ENCODE measurements around the gene CD209. TPM values are rescaled to one million over a fixed set of nuclear protein-coding genes. Genes with fewer than 3 reads are reported as not detected.

CD209 gene
- total RNA-seq, 4 donors from 2014 or later, result 4.0 to 13.1 (median 8.4) TPM

- intact Hi-C loops (cut with DNase I), result no loop called here
- Histone ChIP-seq H3K27ac (replicated peaks in 1 of 4) (no peak within 1 kb of the TSS), H3K4me1 (peaks cover 0 to 10% (median 5%) of the 10 kb centered on the region in 4 donors), H3K4me3 (no peak within 1 kb of the TSS), H3K27me3 (peaks cover 0 to 78% (median 22%) of the 10 kb centered on the region in 4 donors), H3K36me3 (no peaks in the 10 kb centered on the region), H3K9me3 (no peaks in the 10 kb centered on the region)
- DNase-seq (ENCODE audit: extremely low spot score), result no peak
- WGBS, result 61% methylated on average over 9 of the region's 9 CpGs
- TF ChIP-seq CTCF (IDR thresholded peaks at IDR 0.05), result no peak
- no peak for TF ChIP-seq POLR2A (IDR thresholded peaks at IDR 0.05; ENCODE audit: low read depth)
- no peak for TF ChIP-seq EP300 (IDR thresholded peaks at IDR 0.05)
- TF ChIP-seq POLR2AphosphoS5 (IDR thresholded peaks at IDR 0.05), result no peak
Observed at GRCh38 chr19:7732045-7732444, 15.3 kb downstream of the CD209 start, which contains the start of gene CLEC4G. Gene CLEC4G, minus strand, starts transcription at chr19:7732110. Its CDS starts 8 bp downstream, at chr19:7732102.

- intact Hi-C loops (cut with DNase I), result no loop called here
- H3K4me1 ChIP-seq, result peaks cover 0 to 10% (median 5%) of the 10 kb centered on the region in 4 donors
- TF ChIP-seq POLR2A (IDR thresholded peaks at IDR 0.05; ENCODE audit: low read depth), result no peak
- no peak for TF ChIP-seq CTCF (IDR thresholded peaks at IDR 0.05)
- no peak for TF ChIP-seq POLR2AphosphoS5 (IDR thresholded peaks at IDR 0.05)
- TF ChIP-seq EP300 (IDR thresholded peaks at IDR 0.05), result no peak
- 80% methylated on average over 3 of the region's 5 CpGs for WGBS
- no peak for DNase-seq (ENCODE audit: extremely low spot score)
- H3K9me3 ChIP-seq, result no peaks in the 10 kb centered on the region
- H3K27me3 ChIP-seq, result peaks cover 0 to 79% (median 22%) of the 10 kb centered on the region in 4 donors
- H3K36me3 ChIP-seq, result no peaks in the 10 kb centered on the region
- no peak overlapping the region for H3K27ac ChIP-seq (replicated peaks in 1 of 4)
- no peak overlapping the region for H3K4me3 ChIP-seq
Observed at GRCh38 chr19:7731615-7732014, 15.7 kb downstream of the CD209 start.

GRCh38 chr19:7731218-7731595, 16.1 kb downstream of the CD209 start:
- H3K9me3 ChIP-seq, result no peaks in the 10 kb centered on the region
- peaks cover 0 to 10% (median 5%) of the 10 kb centered on the region in 4 donors for H3K4me1 ChIP-seq
- WGBS, result 44% methylated on average over 6 of the region's 39 CpGs
- intact Hi-C loops (cut with DNase I), result no loop called here
- H3K27ac ChIP-seq (replicated peaks in 1 of 4), result no peak overlapping the region
- DNase-seq (ENCODE audit: extremely low spot score), result no peak
- TF ChIP-seq CTCF (IDR thresholded peaks at IDR 0.05) (no peak), POLR2A (IDR thresholded peaks at IDR 0.05; ENCODE audit: low read depth) (no peak), EP300 (IDR thresholded peaks at IDR 0.05) (no peak), POLR2AphosphoS5 (IDR thresholded peaks at IDR 0.05) (no peak)
- peaks cover 0 to 81% (median 22%) of the 10 kb centered on the region in 4 donors for H3K27me3 ChIP-seq
- no peak overlapping the region for H3K4me3 ChIP-seq
- no peaks in the 10 kb centered on the region for H3K36me3 ChIP-seq

- peaks cover 0 to 10% (median 5%) of the 10 kb centered on the region in 4 donors for H3K4me1 ChIP-seq
- no peaks in the 10 kb centered on the region for H3K36me3 ChIP-seq
- WGBS, result 22% methylated on average over 6 of the region's 78 CpGs
- no peaks in the 10 kb centered on the region for H3K9me3 ChIP-seq
- no peak for DNase-seq (ENCODE audit: extremely low spot score)
- peaks cover 0 to 87% (median 22%) of the 10 kb centered on the region in 4 donors for H3K27me3 ChIP-seq
- H3K27ac ChIP-seq (replicated peaks in 1 of 4), result no peak overlapping the region
- no peak for TF ChIP-seq POLR2AphosphoS5 (IDR thresholded peaks at IDR 0.05)
- no peak for TF ChIP-seq CTCF (IDR thresholded peaks at IDR 0.05)
- no peak for TF ChIP-seq EP300 (IDR thresholded peaks at IDR 0.05)
- no peak for TF ChIP-seq POLR2A (IDR thresholded peaks at IDR 0.05; ENCODE audit: low read depth)
- H3K4me3 ChIP-seq, result peak overlapping the region in 2 of 4 donors; percentile 6 to 10
- intact Hi-C loops (cut with DNase I), result no loop called here
Observed at GRCh38 chr19:7730286-7731217, 16.8 kb downstream of the CD209 start.
